ENCODE measurements around the gene PDGFB. TPM values are rescaled to one million over a fixed set of nuclear protein-coding genes. Genes with fewer than 3 reads are reported as not detected.
"Not testable (repeated sequence)": the region's sequence is repeated elsewhere in the genome, so short reads cannot be mapped to it uniquely, and the experiment has no call there.

PDGFB gene
- total RNA-seq, 1 donor from 2014 or later: 79.6 TPM

DNA sequence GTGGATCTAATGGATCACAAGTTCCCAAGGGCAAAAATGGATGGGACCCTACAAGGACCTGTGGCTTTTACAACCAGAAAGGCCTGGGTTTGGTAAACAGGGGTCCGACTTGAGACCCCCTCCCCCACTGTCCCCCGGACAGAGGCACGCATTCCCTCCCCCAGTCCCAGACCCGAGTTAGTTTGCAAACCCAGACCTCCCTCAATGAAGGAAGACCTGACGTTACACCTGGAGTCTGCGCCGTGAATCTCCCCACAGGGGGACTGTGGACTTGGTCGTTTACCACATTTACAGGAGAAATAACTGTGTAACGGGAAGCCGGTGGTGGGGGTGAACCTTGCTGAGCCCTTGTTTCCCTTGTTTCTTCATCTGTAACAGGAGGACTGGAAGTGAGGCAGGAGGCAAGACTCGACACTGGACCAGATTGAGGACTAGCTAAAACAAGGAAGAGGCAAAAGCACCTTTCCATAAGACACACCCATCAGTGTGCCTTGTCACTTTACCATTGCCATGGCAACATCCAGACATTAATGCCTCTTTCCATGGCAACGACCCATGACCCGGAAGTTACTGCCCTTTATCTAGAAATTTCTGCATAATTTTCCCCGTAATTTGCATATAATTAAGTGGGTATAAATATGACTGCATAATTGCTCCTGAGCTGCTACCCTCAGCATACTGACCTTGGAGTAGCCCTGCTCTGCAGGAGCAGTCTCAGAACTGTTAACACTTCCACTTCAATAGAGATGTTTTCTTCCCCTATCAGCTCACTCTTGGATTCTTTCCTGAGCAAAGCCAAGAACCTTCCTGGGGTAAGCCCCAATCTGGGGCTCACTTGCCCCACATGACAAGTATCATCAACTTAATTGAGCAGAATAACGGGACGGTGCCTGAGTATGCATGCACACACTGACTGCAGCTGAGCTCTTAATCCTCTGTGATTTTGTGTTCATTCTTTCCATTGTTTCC, 25.4 kb downstream of the PDGFB start:
- DNase-seq (ENCODE audit: low read depth): no peak
- no peak overlapping the region for H3K4me3 ChIP-seq (ENCODE audit: low read depth, low read length)

DNA sequence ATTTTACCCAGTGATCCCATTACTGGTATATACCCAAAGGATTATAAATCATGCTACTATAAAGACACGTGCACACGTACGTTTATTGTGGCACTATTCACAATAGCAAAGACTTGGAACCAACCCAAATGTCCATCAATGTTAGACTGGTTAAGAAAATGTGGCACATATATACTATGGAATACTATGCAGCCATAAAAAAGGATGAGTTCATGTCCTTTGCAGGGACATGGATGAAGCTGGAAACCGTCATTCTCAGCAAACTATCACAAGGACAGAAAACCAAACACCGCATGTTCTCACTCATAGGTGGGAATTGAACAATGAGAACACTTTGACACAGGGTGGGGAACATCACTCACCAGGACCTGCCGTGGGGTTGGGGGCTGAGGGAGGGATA, 26.4 kb downstream of the PDGFB start:
- H3K4me3 ChIP-seq (ENCODE audit: low read depth, low read length); DNase-seq (ENCODE audit: low read depth): not testable (repeated sequence)

More for the DNA sequence above, 25.4 kb downstream of the PDGFB start:
- TF ChIP-seq, protein P1, sequence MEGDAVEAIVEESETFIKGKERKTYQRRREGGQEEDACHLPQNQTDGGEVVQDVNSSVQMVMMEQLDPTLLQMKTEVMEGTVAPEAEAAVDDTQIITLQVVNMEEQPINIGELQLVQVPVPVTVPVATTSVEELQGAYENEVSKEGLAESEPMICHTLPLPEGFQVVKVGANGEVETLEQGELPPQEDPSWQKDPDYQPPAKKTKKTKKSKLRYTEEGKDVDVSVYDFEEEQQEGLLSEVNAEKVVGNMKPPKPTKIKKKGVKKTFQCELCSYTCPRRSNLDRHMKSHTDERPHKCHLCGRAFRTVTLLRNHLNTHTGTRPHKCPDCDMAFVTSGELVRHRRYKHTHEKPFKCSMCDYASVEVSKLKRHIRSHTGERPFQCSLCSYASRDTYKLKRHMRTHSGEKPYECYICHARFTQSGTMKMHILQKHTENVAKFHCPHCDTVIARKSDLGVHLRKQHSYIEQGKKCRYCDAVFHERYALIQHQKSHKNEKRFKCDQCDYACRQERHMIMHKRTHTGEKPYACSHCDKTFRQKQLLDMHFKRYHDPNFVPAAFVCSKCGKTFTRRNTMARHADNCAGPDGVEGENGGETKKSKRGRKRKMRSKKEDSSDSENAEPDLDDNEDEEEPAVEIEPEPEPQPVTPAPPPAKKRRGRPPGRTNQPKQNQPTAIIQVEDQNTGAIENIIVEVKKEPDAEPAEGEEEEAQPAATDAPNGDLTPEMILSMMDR (conservative IDR thresholded peaks at IDR 0.05; ENCODE audit: low read depth, low read length): no peak

DNA sequence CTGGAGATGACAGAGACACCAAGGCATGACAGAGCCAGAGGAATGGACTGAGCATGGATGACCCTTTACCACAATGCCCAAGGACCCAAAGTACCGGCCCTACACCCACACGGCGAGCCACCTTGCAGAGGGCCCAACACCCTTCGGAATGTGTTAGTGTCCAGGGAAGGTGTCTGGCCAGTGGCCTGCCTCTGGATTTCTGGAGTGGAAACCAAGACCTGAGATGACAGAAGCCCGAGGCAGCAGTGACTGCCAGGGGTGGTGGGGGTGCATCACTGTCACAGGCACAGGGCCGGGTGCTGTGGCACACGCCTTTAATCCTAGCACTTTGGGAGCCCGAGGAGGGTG, 28.7 kb downstream of the PDGFB start:
- TF ChIP-seq, protein P1 (conservative IDR thresholded peaks at IDR 0.05; ENCODE audit: low read depth, low read length): no peak
- no peak overlapping the region for H3K4me3 ChIP-seq (ENCODE audit: low read depth, low read length)
- no peak for DNase-seq (ENCODE audit: low read depth)

DNA sequence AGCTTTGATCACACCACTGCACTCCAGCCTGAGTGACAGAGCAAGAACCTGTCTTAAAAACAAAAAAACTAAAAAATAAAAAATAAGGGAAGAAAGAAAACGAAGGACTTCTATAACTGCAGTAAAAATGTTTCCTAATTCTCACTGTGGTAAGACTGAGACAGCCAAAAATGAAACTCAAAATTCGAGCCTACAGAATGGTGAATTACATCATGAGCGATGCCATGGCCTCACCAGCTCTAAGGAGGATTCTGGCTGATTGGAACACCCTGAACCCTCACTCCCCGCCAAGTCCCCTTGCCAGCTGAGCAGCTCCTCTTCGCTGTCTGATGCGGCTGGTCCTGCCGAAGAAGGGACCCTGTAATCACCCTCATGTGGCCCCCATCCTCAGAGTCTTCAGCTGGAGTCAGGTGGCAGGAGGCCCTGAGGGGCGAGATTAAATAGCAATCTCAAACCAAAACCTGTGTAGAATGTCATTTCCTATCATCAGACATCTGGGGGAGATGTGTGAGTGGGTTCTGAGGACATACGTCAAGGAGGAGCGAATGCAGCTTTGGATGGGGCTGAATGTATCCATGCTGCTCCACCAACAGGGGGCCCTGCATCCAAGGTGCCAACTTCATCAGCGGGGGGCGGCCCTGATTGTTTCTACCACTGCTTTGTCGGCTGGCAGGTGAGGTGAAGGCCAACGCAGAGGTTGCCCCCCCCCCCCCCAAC, 29.2 kb downstream of the PDGFB start:
- H3K4me3 ChIP-seq (ENCODE audit: low read depth, low read length): no peak overlapping the region
- TF ChIP-seq, protein P1 (conservative IDR thresholded peaks at IDR 0.05; ENCODE audit: low read depth, low read length): peak; percentile 48
- DNase-seq (ENCODE audit: low read depth): no peak

DNA sequence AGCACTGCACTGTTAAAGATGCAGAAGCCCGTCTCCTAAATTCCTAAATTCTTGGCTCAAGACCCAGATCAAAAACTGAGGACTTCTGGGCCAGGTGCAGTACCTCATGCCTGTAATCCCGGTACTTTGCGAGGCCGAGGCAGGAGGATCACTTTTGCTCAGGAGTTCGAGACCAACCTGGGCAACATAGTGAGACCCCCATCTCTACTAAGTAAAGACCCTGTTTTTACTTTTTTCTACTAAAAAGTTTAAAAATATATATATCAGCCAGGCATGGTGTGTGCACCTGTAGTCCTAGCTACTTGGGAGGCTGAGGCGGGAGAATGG, 29.7 kb downstream of the PDGFB start:
- TF ChIP-seq, protein P1 (conservative IDR thresholded peaks at IDR 0.05; ENCODE audit: low read depth, low read length): no peak
- H3K4me3 ChIP-seq (ENCODE audit: low read depth, low read length): no peak overlapping the region

DNA sequence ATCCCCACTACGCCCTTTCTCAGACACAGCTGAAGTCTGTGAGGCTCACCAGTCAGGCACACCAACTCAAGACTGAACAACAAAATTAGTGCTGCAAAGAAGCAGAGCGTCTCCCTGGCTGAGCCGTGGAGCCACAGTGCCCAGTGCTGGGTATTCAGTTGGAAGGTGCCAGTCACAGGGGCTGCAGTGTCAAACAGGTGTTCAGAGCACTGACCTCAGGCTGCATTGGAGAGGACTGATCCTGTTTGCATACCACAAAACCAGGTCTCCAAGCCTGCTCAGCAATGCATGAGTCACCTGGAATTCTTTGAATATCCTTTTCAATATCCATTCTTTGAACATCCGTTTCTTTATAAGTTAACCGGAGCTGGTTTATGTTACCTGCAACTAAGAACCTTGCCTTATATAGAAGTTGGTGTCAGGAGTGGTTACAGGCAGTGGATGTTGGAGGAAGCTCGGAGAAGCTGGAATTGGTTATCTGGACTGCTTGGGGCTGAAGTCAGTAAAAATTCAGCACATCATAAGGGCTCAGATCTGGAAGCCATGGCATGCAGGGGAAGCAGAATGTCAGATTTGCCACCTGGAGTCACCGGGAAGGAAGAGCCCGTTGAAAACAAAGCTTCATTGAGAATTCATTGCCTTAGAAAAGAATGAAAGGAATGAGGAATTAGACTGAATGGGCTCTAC, 30.3 kb downstream of the PDGFB start:
- DNase-seq (ENCODE audit: low read depth): peak; percentile 76
- H3K4me3 ChIP-seq (ENCODE audit: low read depth, low read length): no peak overlapping the region
- TF ChIP-seq, protein P1 (conservative IDR thresholded peaks at IDR 0.05; ENCODE audit: low read depth, low read length): no peak

More for the DNA sequence above, 29.7 kb downstream of the PDGFB start:
- no peak for DNase-seq (ENCODE audit: low read depth)

DNA sequence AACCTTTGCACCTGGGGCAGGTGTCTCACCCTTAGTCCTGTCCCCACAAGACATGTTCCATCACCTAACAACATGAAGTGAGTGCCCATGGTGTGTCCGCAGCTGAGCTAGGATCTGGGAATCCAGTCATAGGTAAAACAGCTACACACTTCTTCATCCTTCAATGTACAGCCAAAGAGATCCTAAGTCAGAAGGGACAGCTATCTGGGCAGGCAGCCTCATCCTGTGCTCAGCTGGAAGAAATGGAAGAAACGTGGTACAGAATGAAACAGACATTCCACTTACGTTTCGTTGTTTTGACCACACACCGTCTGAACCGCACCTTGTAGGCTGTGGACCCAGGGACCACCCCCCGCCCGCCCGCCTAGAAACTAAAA, 30.8 kb downstream of the PDGFB start:
- TF ChIP-seq, protein P1 (conservative IDR thresholded peaks at IDR 0.05; ENCODE audit: low read depth, low read length): no peak
- H3K4me3 ChIP-seq (ENCODE audit: low read depth, low read length): no peak overlapping the region
- DNase-seq (ENCODE audit: low read depth): no peak
